Pancreas (tissue), 8 donors: ENCODE measurements around the gene CLEC18B. TPM values are rescaled to one million over a fixed set of nuclear protein-coding genes. Genes with fewer than 3 reads are reported as not detected.

Source experiments
- polyA plus RNA-seq, 2 donors: library from polyadenylated mRNA; stranded (reverse); fragments of 200-250 nt; gene quantifications; one replicate each; pipeline ENCODE4 v1.2.3, GENCODE V29; 2013
- total RNA-seq, 6 donors: library from RNA; stranded (reverse); fragmentation: NEBNext Ultra II Directional in 4 of 6; extraction: Animal tissue kit (Norgen Biotek cat#: 25700) in 4 of 6; gene quantifications; one replicate each; pipeline versions ENCODE4 v1.2.1 to v1.2.4, GENCODE V29; 2021 to 2023
- donor health status: healthy with polysubstance abuse.
- donor health status: DM: no; HTN: no; CAD: no; lungs with moderate emphysema.
- donor health status: DM: no; HTN: no; CAD: no.
- donor health status: Bipolar disorder and iron deficiency.
- donor health status: DM: yes; HTN: yes; CAD: no.
- donor health status: DM: no; HTN: no; CAD: no.
- donor health status: DM: no; HTN: no; CAD: no.
- donor health status: DM: yes; HTN: yes; CAD: no.

CLEC18B gene
- total and polyA plus RNA-seq, 8 donors, result 0.21 to 3.1 (median 0.97) TPM

Other genes with a start within 250 kb of the CLEC18B start
- gene PSMD7, start 124.7 kb downstream of the CLEC18B start, total RNA-seq, result 10 to 100 TPM; 19.5 to 34.1 (median 30.0) TPM
- gene PSMD7, start 124.7 kb downstream of the CLEC18B start, polyA plus RNA-seq, result 10 to 100 TPM; 19.8 to 39.7 TPM
- gene NPIPB15, start 45.2 kb downstream of the CLEC18B start, total RNA-seq, result 1 to 10 TPM in 4 of 6 donors, not detected in 2; 1.7 to 4.3 (median 3.7) TPM
- gene NPIPB15, start 45.2 kb downstream of the CLEC18B start, polyA plus RNA-seq, result 10 to 100 TPM; 31.9 to 76.5 TPM
- gene GLG1, start 185.6 kb upstream of the CLEC18B start, total RNA-seq, result 10 to 100 TPM; 69.4 to 93.2 (median 72.9) TPM
- 10 to 100 TPM; 30.6 to 40.2 TPM for gene GLG1, start 185.6 kb upstream of the CLEC18B start, polyA plus RNA-seq
- 10 to 100 TPM in 3 of 6 donors, 1 to 10 TPM in 3; 4.7 to 14.0 (median 9.2) TPM for gene RFWD3, start 245.4 kb upstream of the CLEC18B start, total RNA-seq
- gene RFWD3, start 245.4 kb upstream of the CLEC18B start, polyA plus RNA-seq, result 1 to 10 TPM; 3.7 to 6.0 TPM